CD14-positive monocyte (primary cell): Measurements from ENCODE around the gene MYO16. TPM values are rescaled to one million over a fixed set of nuclear protein-coding genes. Genes with fewer than 3 reads are reported as not detected.

ENCODE experiments used
- DNase-seq, 3 donors: peaks; one replicate each; pipeline ENCODE4 v3.0.0-alpha.2; 2011 to 2022
- H2AFZ ChIP-seq: 2 replicates; pipeline ENCODE4 v1.6.0; 2012; ENCODE audit warnings: mild to moderate bottlenecking, low read depth, low read length, inconsistent platforms; ENCODE audit not compliant: insufficient read depth, poor library complexity, severe bottlenecking
- H3K27ac ChIP-seq, 2 donors: 1 replicate in 1 of 2; 2 replicates in 1 of 2; pipeline ENCODE4 v1.5.1; 2012 to 2013; ENCODE audit warnings: low read length in 2 of 2, control low read depth in 1 of 2, inconsistent platforms in 1 of 2, low read depth in 1 of 2, mild to moderate bottlenecking in 1 of 2
- H3K27me3 ChIP-seq, 2 donors: one replicate each; pipeline versions ENCODE4 v1.6.0 to v1.6.1; 2011 to 2013; ENCODE audit warnings: low read length in 2 of 2; ENCODE audit not compliant: control insufficient read depth in 2 of 2, insufficient read depth in 2 of 2
- H3K36me3 ChIP-seq, 2 donors: replicated peaks in 1 of 2; 1 replicate in 1 of 2; 2 replicates in 1 of 2; pipeline versions ENCODE4 v1.5.1 to v1.6.1; 2012 to 2013; ENCODE audit warnings: low read length in 2 of 2, control low read depth in 1 of 2, inconsistent platforms in 1 of 2, mild to moderate bottlenecking in 1 of 2; ENCODE audit not compliant: insufficient read depth in 2 of 2, control insufficient read depth in 1 of 2
- H3K4me1 ChIP-seq, 2 donors: 1 replicate in 1 of 2; 2 replicates in 1 of 2; pipeline versions ENCODE4 v1.5.1 to v1.6.1; 2012 to 2013; ENCODE audit warnings: low read length in 2 of 2, control low read depth in 1 of 2, inconsistent platforms in 1 of 2, mild to moderate bottlenecking in 1 of 2, moderate library complexity in 1 of 2; ENCODE audit not compliant: insufficient read depth in 2 of 2, control insufficient read depth in 1 of 2
- H3K4me2 ChIP-seq: replicated peaks from 2 replicates; pipeline ENCODE3; 2012; ENCODE audit warnings: low read length, moderate library complexity, mild to moderate bottlenecking; ENCODE audit not compliant: poor library complexity, severe bottlenecking; ENCODE audit errors: extremely low read depth
- H3K4me3 ChIP-seq, 3 experiments: fragments of 200-600 bp in 1 of 3; sonication (generic) in 1 of 3; replicated peaks in 1 of 3; 1 replicate in 2 of 3; 2 replicates in 1 of 3; pipeline ENCODE4 v1.5.1; 2011 to 2013; ENCODE audit warnings: low read length in 3 of 3, mild to moderate bottlenecking in 3 of 3, control low read depth in 2 of 3, low read depth in 2 of 3, inconsistent platforms in 1 of 3, moderate library complexity in 1 of 3
- H3K79me2 ChIP-seq: 2 replicates; pipeline ENCODE4 v1.6.0; 2012; ENCODE audit warnings: mild to moderate bottlenecking, control low read depth, inconsistent platforms, low read length, moderate library complexity; ENCODE audit not compliant: insufficient read depth
- H3K9ac ChIP-seq: 2 replicates; pipeline ENCODE4 v1.6.0; 2017; ENCODE audit warnings: low read length, mild to moderate bottlenecking; ENCODE audit not compliant: insufficient read depth, poor library complexity, severe bottlenecking
- H3K9me3 ChIP-seq, 2 donors: replicated peaks in 1 of 2; 1 replicate in 1 of 2; 2 replicates in 1 of 2; pipeline versions ENCODE4 v1.5.1 to v1.6.1; 2012 to 2013; ENCODE audit warnings: low read length in 2 of 2, control low read depth in 1 of 2; ENCODE audit not compliant: control insufficient read depth in 1 of 2, insufficient read depth in 1 of 2
- H4K20me1 ChIP-seq: 2 replicates; pipeline ENCODE4 v1.6.0; 2012; ENCODE audit warnings: mild to moderate bottlenecking, low read length, control low read depth, moderate library complexity; ENCODE audit not compliant: insufficient read depth
- H3K27ac Mint-ChIP-seq, 7 donors: one replicate each; pipeline ENCODE4 v1.8.0; 2020; ENCODE audit warnings: mild to moderate bottlenecking in 7 of 7, mixed read lengths in 7 of 7, moderate library complexity in 6 of 7, inconsistent platforms in 2 of 7
- H3K27me3 Mint-ChIP-seq, 3 donors: one replicate each; pipeline ENCODE4 v1.8.0; 2021 to 2022; ENCODE audit warnings: low read depth in 3 of 3, mild to moderate bottlenecking in 3 of 3, mixed read lengths in 3 of 3, moderate library complexity in 3 of 3, inconsistent platforms in 1 of 3
- H3K36me3 Mint-ChIP-seq, 2 donors: one replicate each; pipeline ENCODE4 v1.8.0; 2020; ENCODE audit warnings: mixed read lengths in 2 of 2, inconsistent platforms in 1 of 2, mild to moderate bottlenecking in 1 of 2
- H3K4me1 Mint-ChIP-seq: one replicate; pipeline ENCODE4 v1.8.0; 2020; ENCODE audit warnings: mild to moderate bottlenecking, mixed read lengths
- H3K4me3 Mint-ChIP-seq, 2 donors: one replicate each; pipeline ENCODE4 v1.8.0; 2020; ENCODE audit warnings: mild to moderate bottlenecking in 2 of 2, mixed read lengths in 2 of 2, moderate library complexity in 1 of 2
- H3K9me3 Mint-ChIP-seq, 7 donors: one replicate each; pipeline ENCODE4 v1.8.0; 2020 to 2022; ENCODE audit warnings: mixed read lengths in 7 of 7, mild to moderate bottlenecking in 6 of 7, moderate library complexity in 6 of 7, inconsistent platforms in 2 of 7
- CTCF ChIP-seq: fragments of 200-600 bp; IDR thresholded peaks from one replicate; pipeline ENCODE4 v1.8.0; 2022; ENCODE audit warnings: antibody characterized with exemption, mild to moderate bottlenecking
- WGBS: methylation state at CpG from one replicate; pipeline ENCODE4 v1.1.5; 2013; ENCODE audit warnings: missing lambda C conversion rate; ENCODE audit not compliant: insufficient coverage; 5-methylcytosine and 5-hydroxymethylcytosine counted together
- intact Hi-C, 2 donors: fragments of 100-400 bp; cut with micrococcal nuclease; formaldehyde crosslinking; loops; one replicate each; pipeline versions ENCODE4 v1.15.0 to v1.15.1; 2023
- polyA plus RNA-seq, 3 donors: library from polyadenylated mRNA; depleted of rRNA in 1 of 3; unstranded in 2 of 3; stranded (reverse) in 1 of 3; fragments of 300-500 nt in 2 of 3; fragments of >200 nt in 1 of 3; fragmentation: Illumina TruSeq in 2 of 3; gene quantifications; 1 replicate in 2 of 3; 2 replicates in 1 of 3; pipeline ENCODE4 v1.2.3, GENCODE V29; 2012 to 2021

MYO16 gene
- polyA plus RNA-seq, 3 donors = not detected

DNA sequence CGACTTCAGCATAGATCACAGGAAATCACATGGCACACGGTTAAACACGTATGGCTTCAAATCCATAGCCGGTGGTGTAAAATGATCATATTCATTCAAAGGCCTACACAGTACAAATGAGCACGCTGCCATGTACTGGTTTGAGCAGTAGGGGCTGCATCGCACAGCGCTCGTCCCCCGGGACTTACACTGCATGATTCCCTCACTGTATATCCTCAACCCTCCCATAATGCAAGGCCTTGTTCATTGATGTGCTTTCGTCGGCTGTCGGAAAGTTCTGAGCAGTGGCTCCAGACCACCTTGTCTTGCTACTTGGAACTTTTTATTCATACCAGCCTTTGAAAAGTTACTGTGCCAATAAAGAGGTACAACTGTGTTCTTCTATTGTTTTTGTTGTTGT lies 578.2 kb downstream of the MYO16 start:
- Histone ChIP-seq H3K27me3 (no peaks in the 10 kb centered on the region), H3K36me3 (no peaks in the 10 kb centered on the region), H3K4me2 (no peak overlapping the region), H3K9ac (no peak overlapping the region), H4K20me1 (no peaks in the 10 kb centered on the region), H3K27ac (no peak overlapping the region), H3K4me1 (no peaks in the 10 kb centered on the region), H2AFZ (no peak overlapping the region), H3K4me3 (no peak overlapping the region), H3K79me2 (no peaks in the 10 kb centered on the region), H3K9me3 (no peaks in the 10 kb centered on the region)
- no peaks in the 10 kb centered on the region for H3K4me1 Mint-ChIP-seq
- H3K27ac Mint-ChIP-seq = no peak overlapping the region
- intact Hi-C loops = no loop called here
- no peaks in the 10 kb centered on the region for H3K36me3 Mint-ChIP-seq
- H3K27me3 Mint-ChIP-seq = peaks cover 0 to 3% (median 2%) of the 10 kb centered on the region in 3 donors
- no peak overlapping the region for H3K4me3 Mint-ChIP-seq
- H3K9me3 Mint-ChIP-seq = peaks cover 0 to 2% (median 0%) of the 10 kb centered on the region in 7 donors
- DNase-seq = no peak
- no peak for TF ChIP-seq CTCF
- WGBS = 97% methylated on average over 12 of the region's 12 CpGs

DNA sequence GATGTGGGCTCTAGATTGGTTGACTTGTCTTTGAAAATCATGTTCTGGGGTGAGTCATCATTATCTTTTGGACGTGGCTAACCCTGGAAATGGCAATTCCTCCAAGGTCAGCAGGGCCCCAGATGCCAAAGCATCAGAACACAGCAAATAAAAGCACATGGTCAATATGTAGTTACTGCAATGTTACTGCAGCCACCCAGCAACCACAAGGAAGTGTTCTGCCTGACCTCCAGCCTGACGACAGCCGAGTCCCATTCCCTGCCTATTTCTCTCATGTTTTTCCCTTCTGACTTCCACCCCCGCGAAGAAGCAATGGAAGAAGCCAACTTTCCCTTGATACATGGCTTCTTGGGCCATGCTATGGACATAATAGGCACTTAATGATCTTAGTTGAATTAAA lies 579.1 kb downstream of the MYO16 start:
- no peaks in the 10 kb centered on the region for H4K20me1 ChIP-seq
- H3K9me3 ChIP-seq = no peaks in the 10 kb centered on the region
- no peaks in the 10 kb centered on the region for H3K27me3 ChIP-seq
- H3K4me3 Mint-ChIP-seq = no peak overlapping the region
- H3K79me2 ChIP-seq = no peaks in the 10 kb centered on the region
- no peaks in the 10 kb centered on the region for H3K4me1 ChIP-seq
- no peaks in the 10 kb centered on the region for H3K36me3 Mint-ChIP-seq
- intact Hi-C loops = no loop called here
- H3K27ac Mint-ChIP-seq = peak overlapping the region in 1 of 7 donors; percentile 6
- no peaks in the 10 kb centered on the region for H3K36me3 ChIP-seq
- H3K4me2 ChIP-seq = no peak overlapping the region
- H3K27ac ChIP-seq = no peak overlapping the region
- no peak overlapping the region for H3K9ac ChIP-seq
- peaks cover 0 to 2% (median 0%) of the 10 kb centered on the region in 7 donors for H3K9me3 Mint-ChIP-seq
- H3K27me3 Mint-ChIP-seq = peaks cover 2% of the 10 kb centered on the region in 3 donors
- H2AFZ ChIP-seq = no peak overlapping the region
- no peak overlapping the region for H3K4me3 ChIP-seq
- 90% methylated on average over 2 of the region's 5 CpGs for WGBS
- H3K4me1 Mint-ChIP-seq = no peaks in the 10 kb centered on the region
- no peak for DNase-seq
- TF ChIP-seq CTCF = no peak
